HG03280 (cell line): ENCODE results near the gene MTFR2.
A peak's percentile ranks its signal among the peaks of the same experiment; 100 is the strongest.
"Not testable (repeated sequence)": the region's sequence is repeated elsewhere in the genome, so short reads cannot be mapped to it uniquely, and the experiment has no call there.

ENCODE experiments used
- ATAC-seq: cut with Tn5 transposase; IDR thresholded peaks from one replicate; pipeline ENCODE4 v1.9.1; 2021; ENCODE audit warnings: mild to moderate bottlenecking, moderate library complexity; ENCODE audit not compliant: unreplicated experiment

Gene MTFR2

GRCh38 chr6:136236466-136237293, 13.4 kb downstream of the MTFR2 start:
- no peak for ATAC-seq

DNA sequence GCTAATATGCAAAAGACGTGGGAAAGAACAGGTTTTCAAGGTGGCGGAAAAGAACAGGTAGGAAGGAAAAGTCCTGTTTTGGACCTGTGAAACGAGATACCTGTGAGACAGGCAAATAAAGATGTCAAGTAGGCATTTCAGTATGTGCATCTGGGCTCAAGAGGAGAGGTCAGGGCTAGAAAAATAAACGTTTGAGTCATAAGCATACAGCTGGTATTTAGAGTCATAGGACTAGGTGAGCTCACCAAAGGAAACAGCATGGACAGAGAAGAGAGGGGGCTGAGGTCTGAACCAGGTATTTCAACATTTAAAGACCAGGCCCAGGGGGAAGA, 14.9 kb downstream of the MTFR2 start:
- ATAC-seq = no peak

- ATAC-seq = no peak
Measured at GRCh38 chr6:136232701-136233100, 17.4 kb downstream of the MTFR2 start.

GRCh38 chr6:136230219-136230853, 19.8 kb downstream of the MTFR2 start:
- no peak for ATAC-seq

- ATAC-seq = no peak
Measured at GRCh38 chr6:136228814-136229213, 21.3 kb downstream of the MTFR2 start.

- peak; percentile 32 for ATAC-seq
Measured at GRCh38 chr6:136226674-136227377, 23.3 kb downstream of the MTFR2 start.

DNA sequence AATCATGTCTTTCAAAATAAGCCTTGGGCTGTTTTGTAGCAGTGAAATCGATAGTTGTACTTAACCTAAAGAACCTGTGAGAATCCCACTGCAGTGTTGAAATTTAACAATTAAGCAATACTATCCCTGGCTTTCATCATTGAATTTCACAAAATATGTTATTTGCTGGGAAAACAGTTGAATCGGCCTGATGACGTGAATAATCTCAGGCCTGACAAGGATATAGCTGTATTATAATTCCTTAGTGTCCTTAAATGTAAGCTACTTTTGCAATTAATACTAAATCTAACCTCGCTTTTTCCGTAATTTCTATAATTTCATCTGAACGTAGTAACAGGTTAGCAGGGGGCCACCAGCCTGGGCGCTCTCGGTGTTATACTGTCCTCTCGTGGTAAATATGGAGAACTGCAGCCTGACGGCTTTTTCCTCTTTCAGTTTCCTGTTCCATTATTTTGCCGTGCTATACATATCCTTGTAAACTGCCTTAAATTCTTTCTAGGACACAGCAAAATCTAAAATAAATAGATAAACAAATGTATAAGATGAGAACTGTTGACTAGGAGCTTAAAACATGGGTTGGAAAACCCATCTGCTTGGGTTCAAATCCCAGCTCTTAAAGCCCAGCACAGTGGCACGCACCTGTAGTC, 24.0 kb downstream of the MTFR2 start:
- ATAC-seq = peak; percentile 87

- ATAC-seq = no peak
Measured at GRCh38 chr6:136225496-136225895, 24.6 kb downstream of the MTFR2 start.

GRCh38 chr6:136224974-136225373, 25.1 kb downstream of the MTFR2 start:
- not testable (repeated sequence) for ATAC-seq

DNA sequence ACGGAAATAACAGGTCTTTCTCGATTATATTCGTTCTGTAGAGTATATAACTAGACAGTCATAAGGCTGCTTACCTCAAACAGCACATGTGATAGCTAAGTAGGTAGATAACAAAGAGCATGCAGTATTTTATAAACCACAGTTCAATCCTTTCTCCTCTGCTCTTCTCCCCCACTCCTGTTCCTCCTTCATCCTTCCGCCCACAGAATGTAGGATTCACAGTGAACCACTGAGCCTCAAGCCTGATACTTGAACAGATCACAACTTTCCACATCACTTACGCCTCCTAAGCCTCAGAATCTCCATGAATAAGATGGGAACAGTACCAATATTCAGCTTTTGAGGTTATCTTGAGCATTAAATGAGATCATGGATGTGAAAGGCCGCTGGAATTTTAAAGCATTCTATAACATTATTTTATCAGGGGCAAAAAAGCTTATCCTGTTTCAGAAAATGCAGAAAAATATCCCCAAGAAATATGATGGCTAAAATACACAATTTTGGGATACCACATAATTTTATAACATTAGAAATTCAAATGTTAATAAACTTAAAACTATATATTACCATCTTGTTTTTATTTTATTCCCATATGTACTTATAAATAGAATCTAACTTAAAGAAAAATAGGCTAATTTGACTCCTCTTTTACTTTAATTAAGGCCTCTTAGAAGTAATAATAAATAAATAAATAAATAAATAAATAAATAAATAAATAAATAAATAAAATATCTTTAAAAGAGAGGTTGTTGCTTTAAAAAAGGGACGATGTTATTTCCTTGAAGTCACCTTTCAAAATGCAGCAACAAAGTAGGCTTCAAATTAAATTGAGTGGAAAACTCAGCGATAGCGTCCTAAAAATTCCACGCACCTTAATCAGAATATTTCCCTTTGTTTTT, 33.4 kb downstream of the MTFR2 start:
- no peak for ATAC-seq

GRCh38 chr6:136213853-136214252, 36.3 kb downstream of the MTFR2 start:
- no peak for ATAC-seq

DNA sequence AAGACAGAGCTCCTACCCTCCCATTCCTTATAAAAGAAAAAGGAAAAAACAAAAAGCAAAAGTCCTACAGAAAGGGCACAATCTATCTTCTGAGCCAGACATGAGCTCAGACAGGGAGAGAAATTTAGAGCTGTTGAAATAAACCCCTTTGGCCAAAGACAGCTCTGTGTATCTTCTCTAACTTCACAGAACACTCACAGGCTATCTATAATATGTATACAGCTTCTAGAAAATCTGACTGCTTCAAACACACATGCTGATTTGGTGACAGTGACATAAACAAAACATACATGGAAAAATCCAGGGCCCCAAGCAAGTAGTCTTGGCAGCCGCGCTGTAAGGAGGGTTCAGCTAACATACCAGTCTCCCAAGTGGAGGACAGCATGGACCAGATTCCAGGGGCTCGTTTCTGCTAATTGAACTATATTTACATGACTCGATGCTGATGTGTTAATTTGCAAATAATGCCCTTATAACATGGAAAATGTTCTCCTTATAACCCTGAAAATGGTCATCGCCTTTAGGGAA, 37.0 kb downstream of the MTFR2 start:
- ATAC-seq = no peak

DNA sequence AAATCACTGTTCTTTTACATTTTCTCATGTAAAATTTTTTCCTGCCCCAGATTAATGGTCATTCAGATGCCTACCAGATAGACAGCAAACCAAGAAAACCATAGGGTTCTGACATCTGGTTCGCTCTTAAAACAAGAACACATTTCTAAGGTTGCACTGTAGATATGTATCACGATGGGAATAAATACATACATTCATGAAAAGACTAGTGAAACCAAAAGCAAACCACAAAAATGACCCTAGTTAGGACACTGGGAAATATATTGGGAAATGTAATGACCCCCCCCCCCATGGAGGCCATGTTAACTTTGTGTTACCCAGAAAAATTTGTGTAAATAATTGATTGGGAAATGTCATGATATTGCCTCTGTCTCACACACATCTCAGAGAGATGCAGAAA, 37.5 kb downstream of the MTFR2 start:
- ATAC-seq = no peak

GRCh38 chr6:136210398-136211165, 39.5 kb downstream of the MTFR2 start:
- no peak for ATAC-seq

GRCh38 chr6:136209496-136209895, 40.6 kb downstream of the MTFR2 start:
- no peak for ATAC-seq

DNA sequence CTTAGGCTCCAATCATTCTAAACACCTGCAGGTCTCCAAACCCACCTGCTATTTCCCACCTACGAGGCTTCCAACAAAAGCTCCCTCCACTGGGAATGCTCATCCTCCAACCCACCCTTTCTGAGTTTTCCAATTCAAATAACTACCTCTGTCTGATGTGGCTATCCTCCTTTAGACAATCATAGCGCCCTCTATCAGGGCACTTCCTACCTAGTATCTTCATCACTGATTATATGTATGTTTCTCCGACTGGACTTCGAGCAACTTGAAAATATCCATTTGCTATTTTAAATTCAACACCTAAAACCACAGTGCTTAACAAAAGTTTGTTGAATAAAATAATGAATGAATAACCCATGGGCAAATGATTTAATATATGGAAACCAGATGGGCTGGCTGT, 41.3 kb downstream of the MTFR2 start:
- no peak for ATAC-seq

DNA sequence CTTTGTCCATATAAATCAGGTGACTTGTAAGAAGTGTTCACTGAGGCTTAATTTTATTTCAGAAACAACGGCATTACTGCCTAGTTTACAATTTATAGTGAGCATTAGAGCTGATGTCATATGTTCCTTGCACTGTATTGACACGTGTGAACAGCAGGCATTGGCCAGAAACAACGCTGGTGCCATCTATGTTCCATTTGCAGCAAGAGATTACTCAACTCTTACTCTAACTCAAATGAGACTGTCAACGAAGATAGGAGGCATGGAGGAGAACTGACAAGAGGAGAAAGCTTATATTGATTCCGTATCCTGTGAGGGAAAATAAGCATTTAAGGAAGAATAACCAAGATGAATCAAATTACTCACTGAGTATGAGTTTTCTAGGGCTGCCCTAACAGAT, 48.4 kb downstream of the MTFR2 start:
- no peak for ATAC-seq

GRCh38 chr6:136192902-136193301, 57.2 kb downstream of the MTFR2 start:
- no peak for ATAC-seq

DNA sequence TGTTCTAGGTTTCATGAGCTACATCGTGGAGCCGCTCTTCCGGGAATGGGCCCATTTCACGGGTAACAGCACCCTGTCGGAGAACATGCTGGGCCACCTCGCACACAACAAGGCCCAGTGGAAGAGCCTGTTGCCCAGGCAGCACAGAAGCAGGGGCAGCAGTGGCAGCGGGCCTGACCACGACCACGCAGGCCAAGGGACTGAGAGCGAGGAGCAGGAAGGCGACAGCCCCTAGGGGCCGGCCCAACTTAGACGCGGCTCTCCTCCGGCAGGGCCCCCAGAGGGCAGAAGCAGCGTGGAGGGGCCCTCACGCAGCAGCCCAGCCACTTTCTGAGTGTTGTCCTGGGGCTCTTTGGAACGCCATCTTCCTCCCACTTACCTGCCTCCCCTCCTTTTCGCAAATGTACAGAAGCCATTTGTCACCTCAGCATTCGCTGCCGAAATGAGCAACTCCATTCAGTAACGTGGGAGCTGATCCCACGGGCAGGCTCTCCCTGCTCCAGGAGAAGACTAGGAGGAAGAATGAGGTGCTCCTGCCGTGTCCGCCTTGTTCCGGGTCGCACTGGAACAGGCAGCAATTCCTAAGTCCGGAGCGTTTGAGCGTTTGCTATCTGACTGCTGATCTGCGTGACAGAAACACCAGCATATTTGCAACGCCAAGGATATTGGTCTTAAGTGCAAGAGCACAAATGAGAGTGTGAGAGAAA, 58.4 kb downstream of the MTFR2 start:
- no peak for ATAC-seq
